Activated naive CD8-positive, alpha-beta T cell (primary cell): ENCODE measurements around the gene HOXD10.

Experiments used
- H3K27ac Mint-ChIP-seq: one replicate; pipeline ENCODE4 v1.8.0; 2021; ENCODE audit warnings: mixed read lengths
- H3K27me3 Mint-ChIP-seq: one replicate; pipeline ENCODE4 v1.8.0; 2021; ENCODE audit warnings: mixed read lengths
- H3K36me3 Mint-ChIP-seq: one replicate; pipeline ENCODE4 v1.8.0; 2021; ENCODE audit warnings: mixed read lengths
- H3K4me1 Mint-ChIP-seq: one replicate; pipeline ENCODE4 v1.8.0; 2021; ENCODE audit warnings: low read depth, mixed read lengths
- H3K4me3 Mint-ChIP-seq: one replicate; pipeline ENCODE4 v1.8.0; 2021; ENCODE audit warnings: mild to moderate bottlenecking, mixed read lengths
- H3K9me3 Mint-ChIP-seq: one replicate; pipeline ENCODE4 v1.8.0; 2021; ENCODE audit warnings: low read depth, mixed read lengths

The HOXD10 gene

DNA sequence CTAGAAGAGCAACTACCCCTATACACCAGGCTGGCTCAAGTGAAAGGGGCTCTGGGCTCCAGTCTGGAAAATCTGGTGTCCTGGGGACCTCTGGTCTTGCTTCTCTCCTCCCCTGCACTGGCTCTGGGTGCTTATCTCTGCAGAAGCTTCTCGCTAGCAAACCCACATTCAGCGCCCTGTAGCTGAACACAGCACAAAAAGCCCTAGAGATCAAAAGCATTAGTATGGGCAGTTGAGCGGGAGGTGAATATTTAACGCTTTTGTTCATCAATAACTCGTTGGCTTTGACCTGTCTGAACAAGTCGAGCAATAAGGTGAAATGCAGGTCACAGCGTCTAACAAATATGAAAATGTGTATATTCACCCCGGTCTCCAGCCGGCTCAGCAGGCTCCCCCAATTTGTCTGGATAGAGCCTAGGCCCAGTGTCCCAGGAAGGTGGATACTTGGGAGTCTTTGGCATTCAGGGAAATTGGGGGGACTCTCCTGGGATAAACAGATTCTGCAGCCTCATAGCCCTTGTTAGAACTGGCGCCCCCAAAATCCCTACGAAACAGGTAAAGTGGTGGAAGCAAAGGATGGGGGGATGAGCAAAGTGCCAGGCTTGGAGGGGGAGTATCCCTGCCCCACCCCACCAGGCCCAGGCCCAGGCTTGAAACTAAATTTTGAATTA is 32.3 kb downstream of the HOXD10 start:
- no peak overlapping the region for H3K27ac Mint-ChIP-seq
- no peaks in the 10 kb centered on the region for H3K9me3 Mint-ChIP-seq
- H3K4me3 Mint-ChIP-seq: no peak overlapping the region
- H3K36me3 Mint-ChIP-seq: no peaks in the 10 kb centered on the region
- peaks cover 17% of the 10 kb centered on the region for H3K4me1 Mint-ChIP-seq
- peaks cover 55% of the 10 kb centered on the region for H3K27me3 Mint-ChIP-seq

- Mint-ChIP-seq H3K4me1 (peaks cover 17% of the 10 kb centered on the region), H3K27ac (no peak overlapping the region), H3K4me3 (no peak overlapping the region), H3K36me3 (no peaks in the 10 kb centered on the region), H3K27me3 (peaks cover 56% of the 10 kb centered on the region), H3K9me3 (no peaks in the 10 kb centered on the region)
These were observed 32.9 kb downstream of the HOXD10 start for GRCh38 chr2:176149481-176149938.

- peaks cover 59% of the 10 kb centered on the region for H3K27me3 Mint-ChIP-seq
- H3K9me3 Mint-ChIP-seq: no peaks in the 10 kb centered on the region
- no peaks in the 10 kb centered on the region for H3K36me3 Mint-ChIP-seq
- peaks cover 17% of the 10 kb centered on the region for H3K4me1 Mint-ChIP-seq
- H3K27ac Mint-ChIP-seq: no peak overlapping the region
- H3K4me3 Mint-ChIP-seq: peak overlapping the region; percentile 10
These were observed 33.5 kb downstream of the HOXD10 start for GRCh38 chr2:176149939-176150583.

DNA sequence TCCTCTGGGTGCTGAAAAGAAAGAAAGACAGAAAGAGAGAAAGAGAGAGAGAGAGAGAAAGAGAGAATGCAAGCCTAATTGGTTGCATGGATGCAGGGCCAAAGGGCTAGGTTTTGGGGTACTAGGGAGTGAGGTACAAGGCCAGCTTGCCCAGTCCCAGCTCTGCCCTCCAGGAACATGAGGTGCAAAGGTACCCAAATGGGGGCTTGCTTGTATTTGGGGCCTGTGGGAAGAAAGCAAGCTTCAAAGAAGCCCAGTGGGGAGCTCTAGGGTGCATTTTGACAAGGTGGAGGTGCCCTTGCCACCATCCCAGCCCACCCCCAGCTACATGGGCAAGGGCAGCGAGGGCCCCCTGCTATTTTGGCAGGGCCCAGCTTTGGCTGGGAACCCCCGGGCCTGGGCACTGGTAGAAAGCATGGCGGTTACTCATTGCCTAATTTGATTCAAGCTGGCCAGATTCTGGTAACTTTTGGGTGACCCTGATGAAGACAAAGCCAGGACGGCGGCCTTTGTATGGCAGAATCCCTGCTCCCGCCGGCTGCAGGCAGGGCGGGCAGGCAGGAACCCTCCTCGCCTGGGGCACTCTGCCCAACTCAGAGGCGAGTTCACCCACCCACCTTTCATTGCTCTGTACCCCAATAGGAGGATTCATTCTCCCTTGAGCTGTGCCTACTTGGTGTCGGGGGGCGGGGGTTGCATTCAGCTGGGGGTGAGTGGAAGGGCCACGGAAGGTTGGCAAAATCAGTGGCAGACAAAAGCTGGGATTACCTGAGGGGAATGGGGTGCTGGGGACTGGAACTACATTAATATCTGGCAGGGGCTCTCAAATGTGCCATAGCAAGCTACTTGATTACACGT is 34.2 kb downstream of the HOXD10 start:
- H3K27me3 Mint-ChIP-seq: peaks cover 59% of the 10 kb centered on the region
- no peak overlapping the region for H3K4me3 Mint-ChIP-seq
- peaks cover 17% of the 10 kb centered on the region for H3K4me1 Mint-ChIP-seq
- H3K9me3 Mint-ChIP-seq: no peaks in the 10 kb centered on the region
- no peaks in the 10 kb centered on the region for H3K36me3 Mint-ChIP-seq
- H3K27ac Mint-ChIP-seq: no peak overlapping the region

GRCh38 chr2:176151442-176152287 is 35.1 kb downstream of the HOXD10 start, which contains the start of gene HOXD4:
Gene HOXD4, plus strand, starts transcription at chr2:176151550. Its CDS starts 84 bp downstream, at chr2:176151634.
- H3K4me3 Mint-ChIP-seq: peak within 1 kb of the TSS; percentile 44
- H3K27me3 Mint-ChIP-seq: peaks cover 55% of the 10 kb centered on the region
- H3K9me3 Mint-ChIP-seq: no peaks in the 10 kb centered on the region
- peaks cover 17% of the 10 kb centered on the region for H3K4me1 Mint-ChIP-seq
- no peak within 1 kb of the TSS for H3K27ac Mint-ChIP-seq
- H3K36me3 Mint-ChIP-seq: no peaks in the 10 kb centered on the region

GRCh38 chr2:176152350-176153181 is 36.0 kb downstream of the HOXD10 start:
- Mint-ChIP-seq H3K27me3 (peaks cover 51% of the 10 kb centered on the region), H3K9me3 (no peaks in the 10 kb centered on the region), H3K4me3 (peak overlapping the region; percentile 10), H3K36me3 (no peaks in the 10 kb centered on the region), H3K27ac (no peak overlapping the region), H3K4me1 (peaks cover 18% of the 10 kb centered on the region)

- Mint-ChIP-seq H3K27ac (no peak overlapping the region), H3K36me3 (no peaks in the 10 kb centered on the region), H3K4me1 (peaks cover 26% of the 10 kb centered on the region), H3K27me3 (peaks cover 46% of the 10 kb centered on the region), H3K4me3 (no peak overlapping the region), H3K9me3 (no peaks in the 10 kb centered on the region)
These were observed 38.1 kb downstream of the HOXD10 start for GRCh38 chr2:176154576-176155252.

- Mint-ChIP-seq H3K4me3 (no peak overlapping the region), H3K27ac (no peak overlapping the region), H3K27me3 (peaks cover 38% of the 10 kb centered on the region), H3K36me3 (no peaks in the 10 kb centered on the region), H3K4me1 (peaks cover 24% of the 10 kb centered on the region), H3K9me3 (no peaks in the 10 kb centered on the region)
These were observed 38.9 kb downstream of the HOXD10 start for GRCh38 chr2:176155356-176156044.

DNA sequence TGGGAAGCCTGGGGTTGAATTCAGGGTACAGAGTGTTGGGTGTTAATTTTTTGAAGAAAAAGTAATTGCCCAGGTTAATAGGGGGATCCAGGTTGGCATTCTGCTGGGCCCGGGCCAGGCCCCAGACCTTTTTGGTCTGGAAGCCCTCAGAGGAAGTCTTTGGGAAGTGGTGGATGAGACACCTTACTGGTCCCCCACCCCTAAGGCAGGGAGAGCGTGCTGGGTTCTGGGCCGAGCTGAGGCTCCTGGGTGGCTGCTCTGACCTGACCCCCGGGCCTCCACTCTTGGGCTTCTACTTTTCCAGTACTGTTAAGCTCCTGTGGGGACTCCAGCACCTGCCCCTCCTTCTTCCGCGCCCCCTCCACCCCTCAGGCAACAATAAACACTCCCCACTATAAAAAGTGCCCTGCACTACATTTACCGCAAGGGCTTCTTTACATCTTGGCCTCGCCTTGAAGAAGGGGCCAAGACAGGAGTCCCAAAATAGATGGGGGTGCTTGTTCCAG is 39.8 kb downstream of the HOXD10 start:
- no peak overlapping the region for H3K27ac Mint-ChIP-seq
- H3K27me3 Mint-ChIP-seq: peaks cover 39% of the 10 kb centered on the region
- no peaks in the 10 kb centered on the region for H3K36me3 Mint-ChIP-seq
- H3K9me3 Mint-ChIP-seq: no peaks in the 10 kb centered on the region
- H3K4me1 Mint-ChIP-seq: peaks cover 28% of the 10 kb centered on the region
- H3K4me3 Mint-ChIP-seq: peak overlapping the region; percentile 20

DNA sequence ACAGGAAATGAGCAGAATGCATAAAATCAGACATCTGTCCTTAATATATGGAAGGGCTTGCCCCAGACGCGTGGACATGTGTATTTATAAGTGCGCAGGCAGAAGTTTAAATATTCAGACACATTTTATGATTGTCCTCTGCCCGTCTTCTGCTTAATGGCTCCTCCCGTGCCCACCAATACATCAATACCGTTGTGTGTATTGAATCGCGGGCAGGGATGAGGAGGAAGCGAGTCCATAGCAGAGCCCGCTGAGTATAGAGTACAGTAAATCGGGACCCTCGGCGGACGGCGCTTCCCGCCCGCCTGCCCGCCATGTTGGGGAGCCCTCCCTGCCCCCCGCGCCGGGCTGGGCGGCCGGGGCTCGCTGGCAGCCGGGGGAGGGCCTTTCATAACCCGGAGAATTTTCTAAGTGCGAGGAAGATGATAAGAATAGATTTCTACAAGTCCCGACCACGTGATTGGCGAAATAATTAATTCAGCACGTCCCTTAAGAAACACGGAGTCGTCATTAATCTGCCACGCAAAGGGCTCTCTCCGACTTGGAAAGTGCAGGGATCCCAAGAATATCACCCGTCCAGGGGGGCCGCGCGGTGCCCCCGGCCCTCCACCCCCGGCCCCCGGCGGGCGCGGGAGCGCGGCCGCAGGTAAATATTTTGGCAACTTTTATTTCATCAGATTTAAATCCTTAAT is 40.4 kb downstream of the HOXD10 start, which contains the start of gene HOXD3:
HOXD3 (plus strand) TSS at position 501 of the 692 bp plus-strand sequence. CDS start 11,808 bp downstream, outside the sequence.
- H3K27ac Mint-ChIP-seq: no peak within 1 kb of the TSS
- H3K4me1 Mint-ChIP-seq: peaks cover 28% of the 10 kb centered on the region
- H3K9me3 Mint-ChIP-seq: no peaks in the 10 kb centered on the region
- peak within 1 kb of the TSS; percentile 70 for H3K4me3 Mint-ChIP-seq
- H3K27me3 Mint-ChIP-seq: peaks cover 40% of the 10 kb centered on the region
- no peaks in the 10 kb centered on the region for H3K36me3 Mint-ChIP-seq

DNA sequence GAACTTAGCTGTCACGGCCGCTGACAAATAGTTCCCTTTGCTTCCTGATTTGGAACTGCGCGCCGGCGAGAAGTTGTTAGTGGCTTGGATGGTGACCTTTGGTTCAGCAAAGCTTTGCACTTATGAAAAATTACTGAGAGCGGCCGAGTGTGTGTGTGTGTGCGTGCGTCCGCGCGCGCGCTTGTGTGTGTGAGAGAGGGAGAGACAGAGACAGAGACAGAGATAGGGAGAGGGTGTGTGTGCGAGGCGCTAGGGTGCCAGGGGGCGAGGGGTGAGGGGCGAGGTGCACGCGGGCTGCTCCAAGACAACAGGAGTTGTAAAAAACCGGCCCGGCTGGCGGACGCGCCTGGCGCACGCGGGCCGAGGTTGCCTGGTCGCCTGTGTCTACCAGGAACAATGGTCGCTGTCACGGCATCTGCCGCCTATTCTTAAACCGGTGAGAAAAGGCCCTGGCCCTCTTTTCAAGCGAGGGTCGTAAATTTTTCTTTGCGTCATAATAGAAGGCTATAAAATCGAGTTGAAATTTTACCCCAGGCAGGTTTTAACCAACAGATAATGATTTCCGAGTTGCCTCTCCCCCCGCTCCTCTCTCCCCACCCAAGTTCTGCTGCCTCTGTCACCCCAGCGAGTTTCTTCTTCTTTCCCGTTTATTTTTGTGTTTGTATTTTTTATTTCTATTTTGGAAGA is 41.1 kb downstream of the HOXD10 start:
- Mint-ChIP-seq H3K4me3 (peak overlapping the region; percentile 70), H3K9me3 (no peaks in the 10 kb centered on the region), H3K4me1 (peaks cover 26% of the 10 kb centered on the region), H3K27me3 (peaks cover 43% of the 10 kb centered on the region), H3K27ac (no peak overlapping the region), H3K36me3 (no peaks in the 10 kb centered on the region)

GRCh38 chr2:176158186-176158591 is 41.6 kb downstream of the HOXD10 start:
- Mint-ChIP-seq H3K4me3 (peak overlapping the region; percentile 70), H3K27ac (no peak overlapping the region), H3K27me3 (peaks cover 44% of the 10 kb centered on the region), H3K4me1 (peaks cover 24% of the 10 kb centered on the region), H3K36me3 (no peaks in the 10 kb centered on the region), H3K9me3 (no peaks in the 10 kb centered on the region)
